Measurements from ENCODE around the gene PRSS16.
"Not testable (repeated sequence)": the region's sequence is repeated elsewhere in the genome, so short reads cannot be mapped to it uniquely, and the experiment has no call there.

Gene PRSS16

DNA sequence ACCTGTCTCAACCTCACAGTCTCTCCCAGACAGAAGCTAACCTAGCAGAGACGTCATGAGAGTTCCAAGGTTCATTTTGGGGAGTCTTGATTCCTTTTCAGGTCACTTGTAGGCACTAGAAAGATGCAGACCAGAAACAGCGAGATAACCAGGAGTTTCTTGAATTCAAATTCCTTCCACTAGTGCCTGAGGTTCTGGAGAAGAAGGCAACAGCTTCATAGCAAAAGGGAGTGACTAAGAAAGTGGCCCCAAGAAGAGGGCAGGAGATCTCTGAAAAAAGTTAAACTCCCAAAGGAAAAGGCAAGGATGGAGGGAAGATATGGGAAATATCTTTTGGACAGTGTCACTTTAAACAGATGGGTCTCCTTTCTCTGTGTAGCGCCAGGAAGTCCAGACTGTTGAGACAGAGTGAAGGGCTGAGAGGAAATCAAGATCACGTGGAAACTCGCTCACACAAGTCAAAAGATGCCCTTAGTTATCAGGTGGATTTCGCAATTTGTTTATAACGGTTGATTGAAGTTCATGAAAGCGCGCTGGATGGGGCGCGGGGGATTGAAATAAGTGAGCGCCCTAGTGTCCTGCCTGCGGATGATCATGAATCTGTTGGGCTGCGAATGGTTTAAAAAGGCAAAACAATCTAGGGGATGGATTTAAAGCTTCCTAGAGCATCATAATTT lies 4.8 kb upstream of the PRSS16 start:
- no peak for DNase-seq (ENCODE audit: low read depth in 2 of 2)

DNA sequence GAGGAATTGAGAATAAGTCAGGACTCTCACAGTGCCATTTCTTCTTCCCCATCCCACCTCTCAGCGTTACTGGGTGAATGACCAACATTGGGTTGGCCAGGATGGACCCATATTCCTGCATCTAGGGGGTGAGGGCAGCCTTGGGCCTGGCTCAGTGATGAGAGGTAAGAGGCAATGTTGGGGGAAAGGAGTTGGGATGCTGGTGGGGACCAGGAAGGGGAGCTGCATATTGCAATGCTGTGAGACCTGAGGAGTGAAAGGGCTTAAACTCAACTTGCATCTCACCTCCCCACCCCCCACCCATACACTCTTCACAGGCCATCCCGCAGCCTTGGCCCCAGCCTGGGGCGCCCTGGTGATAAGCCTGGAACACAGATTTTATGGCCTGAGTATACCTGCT lies 1.3 kb downstream of the PRSS16 start:
- no peak for DNase-seq (ENCODE audit: low read depth in 2 of 2)

DNA sequence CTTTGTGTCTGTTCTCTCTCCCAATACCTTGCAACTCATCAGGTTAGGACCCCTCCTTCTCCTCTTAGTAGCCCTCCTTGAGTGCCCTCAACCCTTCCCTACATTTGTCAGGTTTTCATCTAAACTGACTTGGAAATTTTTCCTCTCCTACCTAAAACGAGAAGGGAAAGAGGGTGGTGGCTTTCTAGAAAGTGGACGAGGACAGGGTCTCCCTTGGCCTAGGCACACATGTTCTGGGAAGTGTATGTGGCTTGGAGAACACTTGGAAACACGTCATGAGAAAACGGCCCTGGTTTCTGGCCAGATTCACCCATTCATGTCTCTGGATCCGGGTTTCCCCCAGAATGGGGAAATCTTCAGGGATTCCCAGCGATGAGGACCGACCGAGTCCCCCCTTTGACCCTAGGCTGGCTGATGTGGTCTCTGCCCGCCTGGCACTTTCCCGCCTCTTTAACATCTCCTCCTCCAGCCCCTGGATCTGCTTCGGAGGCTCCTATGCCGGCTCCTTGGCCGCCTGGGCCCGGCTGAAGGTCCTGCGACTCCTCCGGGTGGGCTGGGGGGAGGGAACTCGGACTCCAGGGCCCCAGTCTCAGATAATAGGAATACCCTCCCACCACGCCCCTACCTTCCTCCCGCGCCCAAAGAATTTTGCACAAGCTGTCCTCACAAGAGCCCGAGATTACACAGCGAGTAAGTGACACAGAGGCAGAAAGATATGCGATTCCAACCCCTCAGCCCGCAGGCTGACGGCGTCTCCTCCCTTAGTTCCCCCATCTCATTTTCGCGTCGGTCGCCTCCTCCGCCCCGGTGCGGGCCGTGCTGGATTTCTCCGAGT lies 3.0 kb downstream of the PRSS16 start:
- DNase-seq (ENCODE audit: low read depth in 2 of 2): no peak

DNA sequence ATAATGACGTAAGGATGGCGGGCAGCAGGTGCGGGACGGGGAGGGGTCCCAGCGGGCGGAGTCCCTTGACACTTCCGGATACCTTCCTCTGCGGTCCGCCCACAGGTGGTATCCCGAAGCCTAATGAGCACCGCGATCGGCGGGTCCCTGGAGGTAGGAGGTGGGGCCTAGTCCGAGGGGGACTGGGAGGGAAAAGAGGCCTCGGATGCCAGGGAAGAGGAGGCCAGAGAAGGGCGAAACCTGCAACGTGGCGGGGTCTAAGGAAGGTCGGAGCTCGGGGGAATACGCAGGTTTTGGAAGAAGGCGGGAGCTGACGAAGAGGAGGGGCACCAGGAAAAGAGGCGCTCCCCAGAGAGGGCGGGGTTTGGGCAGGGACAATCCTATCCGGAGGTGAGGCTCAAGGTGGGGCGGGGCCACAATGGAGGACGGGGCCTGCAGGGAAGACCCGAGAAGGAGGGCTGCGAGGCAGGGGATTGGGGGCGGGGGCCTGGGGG lies 3.7 kb downstream of the PRSS16 start:
- DNase-seq (ENCODE audit: low read depth in 2 of 2): no peak

DNA sequence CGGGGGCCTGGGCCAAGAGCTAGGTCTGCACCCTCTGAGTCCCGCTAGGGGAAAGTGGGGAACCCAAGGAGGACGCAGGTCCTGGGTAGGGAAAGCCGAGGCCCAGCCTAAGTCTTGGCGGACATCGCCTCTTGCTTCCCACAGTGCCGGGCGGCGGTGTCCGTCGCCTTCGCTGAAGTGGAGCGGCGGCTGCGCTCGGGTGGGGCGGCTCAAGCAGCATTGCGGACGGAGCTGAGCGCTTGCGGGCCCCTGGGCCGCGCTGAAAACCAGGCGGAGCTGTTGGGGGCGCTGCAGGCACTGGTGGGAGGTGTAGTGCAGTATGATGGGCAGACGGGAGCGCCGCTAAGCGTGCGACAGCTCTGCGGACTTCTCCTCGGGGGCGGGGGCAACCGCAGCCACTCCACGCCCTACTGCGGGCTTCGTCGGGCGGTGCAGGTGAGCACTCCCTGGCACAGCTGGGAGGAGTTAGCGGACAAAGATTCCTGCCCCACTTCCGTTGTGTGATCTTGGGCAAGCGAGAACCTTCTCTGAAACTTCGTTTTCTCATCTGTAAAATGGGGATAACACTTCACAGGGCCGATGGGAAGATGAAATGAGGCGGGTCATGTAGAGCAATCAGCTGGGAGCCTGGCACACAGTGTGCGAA lies 4.2 kb downstream of the PRSS16 start:
- DNase-seq (ENCODE audit: low read depth in 2 of 2): no peak

DNA sequence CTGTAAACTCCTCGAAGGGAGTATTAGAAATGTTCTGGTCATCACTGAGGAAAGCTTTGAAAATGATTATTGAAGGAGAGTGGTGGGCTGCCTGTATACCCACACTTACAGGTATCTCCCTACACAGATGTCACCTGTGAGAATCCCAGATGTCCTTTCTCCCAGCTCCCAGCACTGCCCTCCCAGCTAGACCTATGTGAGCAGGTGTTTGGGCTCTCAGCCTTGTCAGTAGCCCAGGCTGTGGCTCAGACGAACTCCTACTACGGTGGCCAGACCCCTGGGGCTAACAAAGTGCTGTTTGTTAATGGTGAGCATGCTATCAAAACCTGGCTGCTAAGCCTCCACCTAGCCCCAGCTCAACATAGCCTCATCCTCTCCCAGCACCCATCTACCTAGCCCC lies 7.1 kb downstream of the PRSS16 start:
- no peak for DNase-seq (ENCODE audit: low read depth in 2 of 2)

DNA sequence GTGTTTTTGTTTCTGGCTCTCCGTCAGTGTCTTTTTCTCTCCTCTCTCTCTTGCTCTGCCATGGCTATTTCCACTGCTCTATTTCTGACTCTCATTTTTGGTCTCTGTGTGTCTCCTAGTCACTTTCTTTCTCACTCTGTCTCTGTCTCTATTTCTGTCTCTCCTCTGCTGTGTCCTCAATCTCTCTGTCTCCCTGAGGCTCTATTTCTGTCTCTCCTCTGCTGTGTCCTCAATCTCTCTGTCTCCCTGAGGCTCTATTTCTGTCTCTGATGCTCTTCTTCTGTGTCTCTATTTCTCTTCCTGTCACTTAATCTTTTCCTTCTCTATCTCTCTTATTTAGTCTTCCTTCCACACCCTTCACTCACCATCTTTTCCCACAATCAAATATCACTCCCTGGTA lies 8.4 kb downstream of the PRSS16 start:
- no peak for DNase-seq (ENCODE audit: low read depth in 2 of 2)

DNA sequence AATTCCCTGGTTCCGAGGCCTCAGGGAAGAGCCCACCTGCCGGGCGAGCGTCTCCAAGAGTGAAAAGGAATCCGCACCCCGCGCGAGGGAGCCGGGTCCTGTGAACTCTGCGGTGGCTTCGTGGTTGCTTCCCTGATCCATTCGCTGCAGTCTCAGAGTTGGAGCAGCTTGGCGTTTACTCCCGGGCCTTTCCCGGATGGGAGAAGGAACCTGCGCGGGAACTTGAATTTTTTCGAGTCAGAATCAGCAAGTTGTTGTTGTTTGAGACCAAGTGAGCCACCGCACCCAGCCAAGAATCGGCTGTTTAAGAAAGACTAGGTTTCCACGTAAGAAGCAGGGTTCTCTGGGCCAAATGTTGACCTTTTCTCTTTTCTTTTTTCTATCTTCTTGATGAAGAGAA lies 12.9 kb downstream of the PRSS16 start:
- no peak for DNase-seq (ENCODE audit: low read depth in 2 of 2)

DNA sequence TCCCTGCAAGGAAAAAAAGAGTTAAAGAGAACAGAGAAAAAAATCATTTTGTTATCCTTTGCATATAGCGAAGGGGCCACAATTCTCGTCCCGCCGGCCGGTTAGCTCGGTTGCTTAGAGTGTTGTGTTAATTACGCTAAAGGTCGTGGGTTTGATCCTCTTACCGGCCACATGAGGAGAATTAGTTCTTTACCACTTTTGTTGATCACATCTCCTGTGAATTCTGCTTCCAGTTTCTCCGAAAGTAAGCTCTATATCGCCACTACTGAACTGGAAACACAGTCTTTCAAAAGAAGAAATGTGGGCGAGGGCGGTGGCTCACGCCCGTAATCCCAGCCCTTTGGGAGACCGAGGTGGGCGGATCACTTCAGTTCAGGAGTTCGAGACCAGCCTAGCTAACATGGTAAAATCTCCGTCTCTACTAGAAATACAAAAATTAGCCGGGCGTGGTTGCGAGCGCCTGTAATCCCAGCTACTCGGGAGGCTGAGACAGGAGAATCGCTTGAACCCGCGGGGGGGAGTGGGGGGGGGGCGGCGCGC lies 13.4 kb downstream of the PRSS16 start:
- no peak for DNase-seq (ENCODE audit: low read depth in 2 of 2)

DNA sequence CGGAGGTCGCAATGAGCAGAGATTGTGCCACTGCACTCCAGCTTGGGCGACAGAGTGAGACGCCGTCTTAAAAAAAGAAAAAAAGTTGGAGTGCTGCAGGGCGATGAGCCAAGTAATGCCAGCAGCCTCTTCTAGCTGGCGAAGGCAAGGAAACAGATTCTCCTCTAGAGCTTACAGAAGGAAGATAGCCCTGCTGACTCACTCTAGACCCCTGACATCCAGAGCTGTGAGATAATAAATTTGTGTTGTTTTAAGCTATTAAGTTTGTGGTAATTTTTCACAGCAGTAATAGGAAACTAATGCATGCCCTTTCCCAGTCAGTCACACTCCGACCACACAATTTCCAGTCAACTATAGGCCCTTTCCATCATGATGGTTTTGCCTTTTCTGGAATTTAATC lies 16.4 kb downstream of the PRSS16 start:
- DNase-seq (ENCODE audit: low read depth in 2 of 2): no peak

DNA sequence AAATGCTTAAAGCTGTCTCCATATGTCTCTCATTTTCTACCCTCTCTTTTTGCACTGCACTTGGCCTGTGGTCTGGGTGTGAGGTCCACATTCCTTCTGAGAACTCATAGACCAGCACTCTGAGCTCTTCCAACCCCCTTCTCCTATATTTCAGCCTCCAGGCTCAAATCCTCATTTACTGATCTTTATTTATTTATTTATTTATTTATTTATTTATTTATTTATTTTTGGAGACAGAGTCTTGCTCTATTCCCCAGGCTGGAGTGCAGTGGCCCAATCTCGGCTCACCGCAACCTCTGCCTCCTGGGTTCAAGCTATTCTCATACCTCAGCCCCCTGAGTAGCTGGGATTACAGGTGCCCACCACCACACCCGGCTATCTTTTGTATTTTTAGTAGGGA lies 19.5 kb downstream of the PRSS16 start:
- DNase-seq (ENCODE audit: low read depth in 2 of 2): not testable (repeated sequence)

DNA sequence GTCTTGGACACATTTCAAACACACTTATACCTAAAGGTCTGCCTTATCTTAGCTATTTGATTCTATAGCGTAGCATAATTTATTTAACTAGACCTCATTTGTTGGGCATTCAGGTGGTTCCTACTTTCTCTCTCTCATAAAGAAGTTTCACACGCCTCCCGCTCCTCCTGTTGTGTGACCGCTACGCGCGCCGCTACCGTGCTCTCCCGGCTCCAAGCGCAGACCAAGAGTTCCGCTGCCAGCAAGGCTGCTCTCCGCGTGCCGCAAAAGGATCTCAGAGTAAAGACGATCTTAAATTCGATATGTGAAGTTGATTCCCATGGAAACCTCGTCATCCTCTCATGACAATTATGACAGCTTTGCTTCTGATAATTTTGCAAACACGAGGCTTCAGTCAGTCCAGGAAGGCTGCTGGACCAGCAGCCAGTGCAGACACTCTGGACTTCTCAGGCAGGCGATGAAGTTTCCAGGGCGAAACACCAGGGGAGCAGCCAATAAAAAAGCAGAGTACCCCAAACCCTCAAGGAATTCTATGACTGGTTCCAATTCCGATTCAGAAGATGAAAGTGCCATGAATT lies 20.4 kb downstream of the PRSS16 start:
- no peak for DNase-seq (ENCODE audit: low read depth in 2 of 2)

DNA sequence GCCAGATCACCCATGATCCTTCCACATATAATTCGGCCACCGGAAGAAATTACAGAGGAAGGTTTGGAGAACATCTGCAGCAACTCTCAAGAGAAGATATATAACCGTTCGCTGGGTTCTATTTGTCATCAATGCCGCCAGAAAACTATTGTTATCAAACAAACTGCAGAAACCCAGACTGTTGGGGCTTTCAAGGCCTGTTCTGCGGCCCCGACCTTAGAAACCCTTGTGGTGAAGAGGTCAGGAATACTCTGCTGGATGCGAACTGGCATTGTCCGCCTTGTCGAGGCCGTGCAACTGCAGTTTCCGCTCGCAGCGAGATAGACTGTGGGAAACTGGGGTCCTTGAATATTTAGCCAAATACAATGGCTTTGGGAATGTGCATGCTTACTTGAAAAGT lies 21.3 kb downstream of the PRSS16 start:
- no peak for DNase-seq (ENCODE audit: low read depth in 2 of 2)

DNA sequence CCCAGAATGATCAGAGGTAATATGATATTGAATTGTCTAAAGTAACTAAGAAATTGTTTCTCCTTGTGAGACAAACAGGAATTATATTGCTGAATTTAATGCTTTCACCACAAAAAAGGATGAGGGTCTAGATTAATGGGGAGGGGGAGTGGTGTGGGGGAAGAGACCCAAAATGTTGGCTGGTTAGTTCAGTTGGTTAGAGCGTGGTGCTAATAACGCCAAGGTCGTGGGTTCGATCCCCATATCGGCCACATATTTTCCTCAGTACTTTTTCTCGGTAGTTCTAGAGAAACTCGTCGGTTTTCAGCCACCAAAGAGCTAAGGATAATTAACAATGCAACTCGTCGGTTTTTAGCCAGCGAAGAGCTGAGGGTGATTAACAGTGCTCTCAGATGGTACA lies 26.3 kb downstream of the PRSS16 start:
- DNase-seq (ENCODE audit: low read depth in 2 of 2): no peak

DNA sequence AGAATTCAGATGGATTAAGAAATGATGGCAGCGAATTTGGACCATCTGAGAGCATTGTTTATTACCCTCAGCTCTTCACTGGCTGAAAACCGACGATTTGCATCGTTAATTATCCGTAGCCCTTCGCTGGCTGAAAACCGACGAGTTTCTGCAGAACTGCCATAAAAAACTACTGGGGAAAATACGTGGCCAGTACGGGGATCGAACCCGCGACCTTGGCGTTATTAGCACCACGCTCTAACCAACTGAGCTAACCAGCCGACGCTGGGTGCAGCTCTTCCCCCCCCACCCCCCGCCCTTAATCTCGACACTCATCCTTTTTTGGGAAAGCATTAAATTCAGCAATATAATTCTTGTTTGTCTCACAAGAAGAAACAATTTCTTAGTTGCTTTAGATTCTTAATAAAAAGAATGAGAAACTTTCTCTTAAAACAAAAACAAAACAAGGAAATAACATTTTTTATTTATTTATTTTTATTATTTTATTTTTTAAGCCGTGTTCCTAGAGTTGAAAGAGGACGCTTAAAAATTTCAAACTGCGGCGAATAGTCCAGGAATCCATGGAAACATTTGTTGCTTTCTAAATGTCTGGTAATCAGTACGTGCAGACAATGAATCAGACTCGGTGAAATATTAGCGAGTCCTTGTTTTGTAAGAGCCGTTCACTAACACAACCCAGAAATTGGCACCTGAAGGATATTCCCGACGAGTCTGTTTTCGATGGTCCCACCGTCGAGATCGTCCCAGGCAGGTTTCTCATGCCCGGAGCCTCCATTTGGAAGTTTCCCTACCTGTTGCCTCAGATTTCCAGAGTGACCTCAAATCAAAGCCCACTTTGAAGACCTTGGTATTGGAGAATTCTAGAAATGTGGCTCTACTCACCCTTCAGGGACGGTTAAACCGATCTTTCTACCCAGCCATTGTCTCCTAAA lies 27.8 kb downstream of the PRSS16 start:
- DNase-seq (ENCODE audit: low read depth in 2 of 2): no peak

DNA sequence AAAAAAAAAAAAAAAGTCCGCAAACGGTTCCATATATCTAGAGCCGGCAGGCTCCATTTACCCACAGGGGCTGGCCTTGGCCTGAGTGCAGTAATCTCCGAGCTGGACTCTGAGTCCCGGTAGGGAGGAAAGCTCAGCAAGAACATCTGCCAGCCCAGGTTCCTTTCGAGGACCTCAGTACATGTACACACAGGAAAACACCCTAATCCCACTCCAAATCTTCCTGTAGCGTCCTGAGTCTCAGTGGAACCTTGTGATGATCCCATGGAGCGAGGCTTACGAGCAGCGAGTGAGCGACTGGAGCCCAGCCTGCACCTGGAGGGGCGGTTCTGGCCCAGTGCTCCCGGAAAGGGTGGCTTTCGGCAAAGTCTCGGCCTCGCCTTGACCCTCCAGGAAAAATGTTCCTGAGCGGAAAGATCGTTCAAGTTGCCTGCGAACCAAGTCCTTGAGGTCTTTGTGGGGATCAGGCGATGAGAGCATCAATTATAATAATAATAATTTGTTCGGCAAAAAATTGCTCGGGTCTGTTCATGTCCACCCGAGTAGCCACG lies 32.1 kb downstream of the PRSS16 start:
- DNase-seq (ENCODE audit: low read depth in 2 of 2): no peak

DNA sequence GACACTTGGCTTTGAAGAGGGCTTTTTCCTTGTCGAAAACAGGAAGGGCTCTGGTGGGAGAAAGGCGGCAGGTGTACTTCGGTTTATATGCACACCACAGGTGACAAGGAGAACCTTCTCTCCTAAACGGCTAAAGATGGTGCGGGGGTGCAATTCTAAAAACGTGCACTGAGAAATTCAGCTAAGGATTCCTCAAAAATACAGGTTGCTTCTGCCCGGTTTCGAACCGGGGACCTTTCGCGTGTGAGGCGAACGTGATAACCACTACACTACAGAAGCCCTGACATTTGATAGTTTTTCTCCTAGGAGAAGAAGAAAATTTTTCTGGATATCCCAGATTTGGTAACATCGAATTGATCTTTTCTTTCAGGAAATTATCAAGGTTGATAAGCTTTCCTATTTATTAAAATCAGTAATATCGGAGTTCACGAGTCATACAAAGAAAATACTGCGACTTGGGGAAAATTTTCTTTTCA lies 32.6 kb downstream of the PRSS16 start:
- DNase-seq (ENCODE audit: low read depth in 2 of 2): no peak

DNA sequence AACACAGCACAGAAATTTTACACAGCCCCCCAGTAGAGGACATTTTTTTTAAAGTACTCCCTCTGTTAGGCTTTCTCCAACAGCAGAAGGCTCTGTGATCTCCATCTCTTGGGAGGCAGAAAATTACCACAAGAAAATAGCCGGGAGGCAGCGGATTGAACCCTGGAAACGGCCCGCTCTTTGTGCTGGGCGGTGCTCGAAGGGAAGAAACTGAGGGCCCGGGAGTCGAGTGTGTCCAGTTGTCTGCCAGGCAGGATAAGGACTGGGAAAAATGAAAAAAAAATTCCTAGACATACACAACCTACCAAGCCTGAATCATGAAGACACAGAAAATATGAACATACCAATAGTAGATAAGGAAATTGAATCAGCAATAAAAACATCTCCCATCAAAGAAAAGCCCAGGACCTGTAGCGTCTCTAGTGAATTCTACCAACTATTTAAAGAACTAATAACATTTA lies 33.1 kb downstream of the PRSS16 start:
- no peak for DNase-seq (ENCODE audit: low read depth in 2 of 2)

DNA sequence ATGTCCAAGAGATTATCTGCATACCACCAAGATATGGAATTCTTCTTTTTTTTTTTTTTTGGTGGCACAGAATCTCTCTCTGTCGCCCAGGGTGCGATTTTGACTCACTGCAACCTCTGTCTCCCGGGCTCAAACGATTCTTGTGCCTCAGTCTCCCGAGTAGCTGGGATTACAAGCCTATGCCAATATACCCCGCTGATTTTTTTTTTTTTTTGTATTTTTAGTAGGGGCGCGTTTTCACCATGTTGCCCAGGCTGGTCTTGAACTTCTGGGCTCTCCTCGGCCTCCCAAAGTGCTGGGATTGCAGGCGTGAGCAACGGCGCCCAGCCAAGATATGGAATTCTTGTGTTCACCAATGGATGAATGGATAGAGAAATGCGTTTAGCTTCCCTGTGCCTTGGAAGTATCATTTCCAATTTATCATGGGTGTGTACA lies 33.6 kb downstream of the PRSS16 start:
- DNase-seq (ENCODE audit: low read depth in 2 of 2): no peak

DNA sequence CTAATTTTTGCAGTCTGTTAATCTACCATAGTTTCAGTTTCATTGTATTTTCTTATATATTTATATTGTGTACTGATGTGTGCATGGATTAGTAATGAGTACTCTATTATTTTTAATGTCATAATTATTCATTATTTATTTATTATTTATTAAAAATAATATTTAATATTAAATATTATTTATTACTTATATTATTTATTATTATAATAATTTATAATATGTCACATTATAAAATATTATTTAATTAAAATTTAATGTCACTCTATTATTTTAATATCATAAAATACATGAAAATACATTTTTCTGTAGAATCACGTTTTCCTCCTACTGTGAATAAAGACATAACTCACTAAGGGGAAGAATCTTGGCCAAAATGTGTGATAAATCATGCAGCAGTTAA lies 34.1 kb downstream of the PRSS16 start:
- no peak for DNase-seq (ENCODE audit: low read depth in 2 of 2)
